GM12878 (cell line): ENCODE results near the gene NPAS4. TPM values are rescaled to one million over a fixed set of nuclear protein-coding genes. Genes with fewer than 3 reads are reported as not detected.

Experiments
- ATAC-seq: fragments of 200-7000 bp; cut with Tn5 transposase; 3 replicates; pipeline ENCODE4 v1.9.1; 2020; ENCODE audit warnings: mild to moderate bottlenecking, moderate library complexity
- BruUV-seq: library from RNA; stranded (reverse); fragments of 400-500 nt; replicated peaks from 2 replicates; lab custom pipeline; 2021; lab: Mats Ljungman, UMichigan
- CTCF ChIA-PET: fragments of 300-600 bp; sonication (Branson Sonifier 250); formaldehyde crosslinking; extraction: SDS; loops from one replicate; lab custom pipeline; 2021; ENCODE audit warnings: inconsistent platforms; lab: Yijun Ruan, JAX
- POLR2A ChIA-PET: fragments of 350-600 bp; formaldehyde crosslinking; extraction: SDS; loops from one replicate; lab custom pipeline; 2021; ENCODE audit warnings: inconsistent platforms; lab: Charles Lee
- RAD21 ChIA-PET: fragments of 300-600 bp; sonication (Branson Sonifier 250); formaldehyde crosslinking; loops from one replicate; lab custom pipeline; 2023; ENCODE audit warnings: antibody characterized with exemption; ENCODE audit not compliant: unreplicated experiment; lab: Charles Lee
- SMC1A ChIA-PET: fragments of 300-600 bp; sonication (Branson Sonifier 250); formaldehyde crosslinking; loops from one replicate; lab custom pipeline; 2023; ENCODE audit not compliant: unreplicated experiment, uncharacterized antibody; lab: Charles Lee
- DNase-seq: peaks from one replicate; pipeline ENCODE4 v3.0.0-alpha.2; 2011; ENCODE audit warnings: low read depth, low spot score
- FAIRE-seq: peaks from 3 replicates; lab custom pipeline; 2011; peaks lifted over from hg19 to GRCh38; lab: Jason Lieb, UNC
- H2AFZ ChIP-seq: 2 replicates; pipeline ENCODE4 v1.6.0; 2011; ENCODE audit warnings: low read depth, low read length, control low read depth; ENCODE audit not compliant: control insufficient read depth
- H3K27ac ChIP-seq: 2 replicates; pipeline ENCODE4 v1.5.1; 2011; ENCODE audit warnings: control low read depth; ENCODE audit not compliant: control insufficient read depth, insufficient read depth
- H3K27me3 ChIP-seq, 2 experiments: replicated peaks in 1 of 2; 2 replicates each; pipeline versions ENCODE4 v1.6.0 to v1.6.1; 2011; ENCODE audit warnings: low read length in 1 of 2; ENCODE audit not compliant: control insufficient read depth in 2 of 2, insufficient read depth in 2 of 2
- H3K36me3 ChIP-seq, 2 experiments: 2 replicates each; pipeline ENCODE4 v1.5.1; 2011; ENCODE audit warnings: low read length in 1 of 2; ENCODE audit not compliant: control insufficient read depth in 2 of 2, insufficient read depth in 2 of 2
- H3K4me1 ChIP-seq: 2 replicates; pipeline ENCODE4 v1.6.1; 2011; ENCODE audit warnings: mild to moderate bottlenecking, low read length, moderate library complexity, mixed read lengths; ENCODE audit not compliant: control insufficient read depth, insufficient read depth
- H3K4me2 ChIP-seq: 2 replicates; pipeline ENCODE4 v1.6.0; 2011; ENCODE audit warnings: control low read depth; ENCODE audit not compliant: control insufficient read depth, insufficient read depth
- H3K4me3 ChIP-seq: fragments of 200-600 bp; sonication (generic); 2 replicates; pipeline ENCODE4 v1.5.1; 2016
- H3K79me2 ChIP-seq: 2 replicates; pipeline ENCODE4 v1.6.0; 2011; ENCODE audit warnings: low read length; ENCODE audit not compliant: control insufficient read depth, insufficient read depth
- H3K9ac ChIP-seq: 2 replicates; pipeline ENCODE4 v1.8.0; 2011; ENCODE audit warnings: low read length, control low read depth, mixed read lengths; ENCODE audit not compliant: control insufficient read depth, insufficient read depth
- H3K9me3 ChIP-seq: replicated peaks from 3 replicates; pipeline ENCODE4 v1.5.1; 2011; ENCODE audit warnings: mild to moderate bottlenecking, low read length; ENCODE audit not compliant: control insufficient read depth, insufficient read depth
- H4K20me1 ChIP-seq: 2 replicates; pipeline ENCODE4 v1.6.0; 2011; ENCODE audit not compliant: control insufficient read depth, insufficient read depth
- ASH2L ChIP-seq: fragments of 300-600, 200-600 bp; sonication (generic); IDR thresholded peaks from 2 replicates; pipeline ENCODE4 v1.6.1; 2017; ENCODE audit warnings: low read depth, mild to moderate bottlenecking, borderline replicate concordance
- ATF7 ChIP-seq: fragments of 450-650 bp; IDR thresholded peaks from 2 replicates; pipeline ENCODE4 v1.6.1; 2016; ENCODE audit warnings: low read depth, mild to moderate bottlenecking
- CEBPB ChIP-seq, 2 experiments: fragments of 150-350 bp in 1 of 2; IDR thresholded peaks; 2 replicates each; pipeline ENCODE4 v1.6.1; 2012 to 2014; ENCODE audit warnings: low read depth in 2 of 2, low read length in 2 of 2, borderline replicate concordance in 1 of 2, inconsistent platforms in 1 of 2
- CHD1 ChIP-seq: IDR thresholded peaks from 2 replicates; pipeline ENCODE4 v1.6.1; 2012; ENCODE audit warnings: low read depth, low read length, improper control_type of control experiment
- CHD4 ChIP-seq: fragments of 200-600 bp; sonication (generic); IDR thresholded peaks from 2 replicates; pipeline ENCODE4 v1.6.1; 2016; ENCODE audit warnings: mild to moderate bottlenecking
- FOS ChIP-seq: IDR thresholded peaks from 3 replicates; pipeline ENCODE4 v1.6.1; 2011; ENCODE audit warnings: borderline replicate concordance; ENCODE audit not compliant: insufficient read length; ENCODE audit errors: extremely low read depth
- IKZF1 ChIP-seq: fragments of 450-650 bp; conservative IDR thresholded peaks from 2 replicates; pipeline ENCODE4 v1.6.1; 2017; ENCODE audit warnings: antibody characterized with exemption, mild to moderate bottlenecking
- MYC ChIP-seq: IDR thresholded peaks from 2 replicates; pipeline ENCODE4 v1.6.1; 2011; ENCODE audit warnings: mild to moderate bottlenecking, low read length, moderate library complexity, inconsistent platforms; ENCODE audit not compliant: insufficient read depth, insufficient replicate concordance, insufficient read length, severe bottlenecking
- NFXL1 ChIP-seq: fragments of 450-650 bp; IDR thresholded peaks from 2 replicates; pipeline ENCODE4 v1.6.1; 2017; ENCODE audit warnings: antibody characterized with exemption, mild to moderate bottlenecking, borderline replicate concordance
- NRF1 ChIP-seq: conservative IDR thresholded peaks from 2 replicates; pipeline ENCODE4 v1.6.1; 2011; ENCODE audit warnings: mild to moderate bottlenecking, low read depth, low read length, improper control_type of control experiment
- SIN3A ChIP-seq: IDR thresholded peaks from 2 replicates; pipeline ENCODE4 v1.6.1; 2012; ENCODE audit warnings: low read depth, low read length, improper control_type of control experiment
- SMC3 ChIP-seq: IDR thresholded peaks from 2 replicates; pipeline ENCODE4 v1.6.1; 2011; ENCODE audit warnings: low read length, improper control_type of control experiment, borderline replicate concordance
- TAF1 ChIP-seq: IDR thresholded peaks from 2 replicates; pipeline ENCODE4 v1.6.1; 2011; ENCODE audit warnings: mild to moderate bottlenecking, low read depth, low read length, borderline replicate concordance
- ZBED1 ChIP-seq: IDR thresholded peaks from 2 replicates; pipeline ENCODE4 v1.6.1; 2016; ENCODE audit warnings: borderline replicate concordance
- ZNF24 ChIP-seq: fragments of 450-650 bp; IDR thresholded peaks from 2 replicates; pipeline ENCODE4 v1.6.1; 2017; ENCODE audit warnings: antibody characterized with exemption, mild to moderate bottlenecking
- ZNF622 ChIP-seq: fragments of 450-650 bp; IDR thresholded peaks from 2 replicates; pipeline ENCODE4 v1.6.1; 2017; ENCODE audit warnings: mild to moderate bottlenecking, inconsistent platforms
- WGBS: methylation state at CpG from one replicate; pipeline ENCODE4 v1.1.6; 2016; ENCODE audit warnings: low lambda C conversion rate; ENCODE audit not compliant: insufficient replicate concordance, insufficient coverage; ENCODE audit errors: missing lambda C conversion rate; 5-methylcytosine and 5-hydroxymethylcytosine counted together
- in situ Hi-C: fragments of 300-500 bp; cut with MboI; formaldehyde crosslinking; loops from 9 replicates; pipeline ENCODE4 v1.14.3; 2018; ENCODE audit warnings: mixed read lengths
- intact Hi-C: fragments of 100-400 bp; cut with micrococcal nuclease; formaldehyde crosslinking; loops from one replicate; pipeline ENCODE4 v1.14.2; 2022; ENCODE audit not compliant: unreplicated experiment
- polyA plus RNA-seq, 11 experiments: library from polyadenylated mRNA; depleted of rRNA in 4 of 11; unstranded in 6 of 11; stranded (reverse) in 5 of 11; fragments of >200 nt; fragmentation: Nextera tagmentation in 4 of 11; fragmentation: Illumina TruSeq in 1 of 11; extraction: Ambion mirVana in 4 of 11; extraction: Trizol in 1 of 11; gene quantifications; 1 replicate in 1 of 11; 2 replicates in 10 of 11; pipeline versions ENCODE4 v1.2.1 to v1.2.3, GENCODE V29; 2011 to 2016; ENCODE audit warnings: inconsistent platforms in 2 of 11, missing spikeins in 2 of 11, low read depth in 1 of 11
- total RNA-seq, 4 experiments: library from RNA; depleted of rRNA in 3 of 4; stranded (reverse); fragments of >200 nt in 3 of 4; fragmentation: Illumina TruSeq in 1 of 4; extraction: Trizol in 1 of 4; gene quantifications; 2 replicates each; pipeline versions ENCODE4 v1.2.1 to v1.2.3, GENCODE V29; 2013 to 2021
- TF ChIP-seq, protein P1 (sequence below): IDR thresholded peaks from 2 replicates; pipeline ENCODE4 v1.6.1; 2011; ENCODE audit warnings: low read depth, mild to moderate bottlenecking, low read length, moderate library complexity, borderline replicate concordance; ENCODE audit errors: extremely low read depth
- TF ChIP-seq, protein P2 (sequence below), 3 experiments: IDR thresholded peaks in 2 of 3; conservative IDR thresholded peaks in 1 of 3; 2 replicates each; pipeline ENCODE4 v1.5.1; 2011; ENCODE audit warnings: low read depth in 3 of 3, low read length in 3 of 3, mild to moderate bottlenecking in 3 of 3, control low read depth in 2 of 3, moderate library complexity in 2 of 3, inconsistent platforms in 1 of 3, mixed read lengths in 1 of 3; ENCODE audit not compliant: control insufficient read depth in 2 of 3, insufficient read depth in 1 of 3; ENCODE audit errors: extremely low read depth in 1 of 3
- TF ChIP-seq, protein P3 (sequence below): fragments of 450-650 bp; IDR thresholded peaks from 2 replicates; pipeline ENCODE4 v1.6.1; 2016; ENCODE audit warnings: mild to moderate bottlenecking

NPAS4 gene
- total and polyA plus RNA-seq, 10 of the 15 experiments (the other 5 are each of a cell fraction or from before 2014, with no cell fraction given) = 0.03 to 0.18 (median 0.06) TPM; not detected in 7

DNA sequence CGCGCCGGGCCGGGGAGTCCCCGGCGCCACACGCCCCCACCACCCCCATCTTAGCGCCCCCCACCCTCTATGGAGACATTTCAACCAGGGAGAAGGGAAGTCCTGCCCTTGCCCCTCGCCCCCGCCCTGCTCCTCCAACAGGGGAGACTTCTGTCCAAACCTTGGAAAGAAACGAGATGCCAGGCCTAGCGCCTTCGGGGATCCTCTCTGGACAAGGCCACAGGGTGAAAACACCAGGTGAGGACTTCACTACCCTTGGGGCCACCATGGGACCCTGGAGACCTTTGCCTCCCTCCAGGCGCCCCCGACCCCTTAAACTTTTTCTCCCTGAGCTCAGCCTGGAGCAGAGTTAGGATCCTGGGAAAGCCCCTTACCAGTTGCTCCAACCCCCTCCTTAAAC lies 11.6 kb upstream of the NPAS4 start:
- intact Hi-C loops = loop anchor here (2.0 kb wide), 1 partner anchor 426 kb away; no protein-coding TSS in a partner anchor
- BruUV-seq = no TSS peak
- H3K27ac ChIP-seq = no peak overlapping the region
- DNase-seq = no peak
- H2AFZ ChIP-seq = no peak overlapping the region
- H3K27me3 ChIP-seq = peaks cover 0 to 8% of the 10 kb centered on the region in 2 experiments; a peak in 2 of 4 replicates
- no peak overlapping the region for H3K9ac ChIP-seq
- no peaks in the 10 kb centered on the region for H3K79me2 ChIP-seq
- WGBS = 30% methylated on average over 7 of the region's 15 CpGs
- FAIRE-seq = no peak
- no peaks in the 10 kb centered on the region for H3K36me3 ChIP-seq
- RAD21 ChIA-PET = interaction anchor here (1.2 to 3.1 kb wide), 5 partner anchors 12 to 269 kb away, joined by 3 to 17 read pairs (median 7); partner anchors contain the start of genes DPP3, MRPL11, NPAS4 and RBM4B
- in situ Hi-C loops = loop anchor here (5.0 kb wide), 2 partner anchors 273 to 423 kb away; no protein-coding TSS in a partner anchor
- CTCF ChIA-PET = interaction anchor here (0.5 to 5.4 kb wide), 11 partner anchors 9 to 474 kb away, joined by 3 to 41 read pairs (median 14); partner anchors contain the start of genes DPP3, MRPL11, NPAS4 and RBM4B
- POLR2A ChIA-PET = no interaction called here
- SMC1A ChIA-PET = interaction anchor here (0.9 to 1.6 kb wide), 6 partner anchors 9 to 269 kb away, joined by 3 to 6 read pairs (median 3); no protein-coding TSS in a partner anchor
- H3K4me1 ChIP-seq = no peaks in the 10 kb centered on the region
- peak overlapping the region; percentile 73; the same call in 1 of the 2 replicates for H3K4me2 ChIP-seq
- no peak for ATAC-seq
- H4K20me1 ChIP-seq = no peaks in the 10 kb centered on the region
- TF ChIP-seq, protein P1, sequence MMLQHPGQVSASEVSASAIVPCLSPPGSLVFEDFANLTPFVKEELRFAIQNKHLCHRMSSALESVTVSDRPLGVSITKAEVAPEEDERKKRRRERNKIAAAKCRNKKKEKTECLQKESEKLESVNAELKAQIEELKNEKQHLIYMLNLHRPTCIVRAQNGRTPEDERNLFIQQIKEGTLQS = no peak
- TF ChIP-seq SIN3A (no peak), FOS (no peak), ASH2L (no peak), MYC (no peak), NFXL1 (no peak), ZNF622 (no peak), ZBED1 (no peak), ATF7 (no peak), CHD1 (no peak), CEBPB (IDR thresholded peaks at IDR 0.05; ENCODE audit: borderline replicate concordance in 1 of 2, low read depth in 2 of 2, low read length in 2 of 2) (no peak), SMC3 (no peak), NRF1 (no peak), IKZF1 (no peak), CHD4 (no peak), TAF1 (no peak), ZNF24 (no peak)
- TF ChIP-seq, protein P2, sequence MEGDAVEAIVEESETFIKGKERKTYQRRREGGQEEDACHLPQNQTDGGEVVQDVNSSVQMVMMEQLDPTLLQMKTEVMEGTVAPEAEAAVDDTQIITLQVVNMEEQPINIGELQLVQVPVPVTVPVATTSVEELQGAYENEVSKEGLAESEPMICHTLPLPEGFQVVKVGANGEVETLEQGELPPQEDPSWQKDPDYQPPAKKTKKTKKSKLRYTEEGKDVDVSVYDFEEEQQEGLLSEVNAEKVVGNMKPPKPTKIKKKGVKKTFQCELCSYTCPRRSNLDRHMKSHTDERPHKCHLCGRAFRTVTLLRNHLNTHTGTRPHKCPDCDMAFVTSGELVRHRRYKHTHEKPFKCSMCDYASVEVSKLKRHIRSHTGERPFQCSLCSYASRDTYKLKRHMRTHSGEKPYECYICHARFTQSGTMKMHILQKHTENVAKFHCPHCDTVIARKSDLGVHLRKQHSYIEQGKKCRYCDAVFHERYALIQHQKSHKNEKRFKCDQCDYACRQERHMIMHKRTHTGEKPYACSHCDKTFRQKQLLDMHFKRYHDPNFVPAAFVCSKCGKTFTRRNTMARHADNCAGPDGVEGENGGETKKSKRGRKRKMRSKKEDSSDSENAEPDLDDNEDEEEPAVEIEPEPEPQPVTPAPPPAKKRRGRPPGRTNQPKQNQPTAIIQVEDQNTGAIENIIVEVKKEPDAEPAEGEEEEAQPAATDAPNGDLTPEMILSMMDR (IDR thresholded peaks at IDR 0.05 in 2 of 3, conservative IDR thresholded peaks at IDR 0.05 in 1 of 3; ENCODE audit: control insufficient read depth in 2 of 3, extremely low read depth in 1 of 3, insufficient read depth in 1 of 3, low read depth in 3 of 3, low read length in 3 of 3) = no peak
- TF ChIP-seq, protein P3, sequence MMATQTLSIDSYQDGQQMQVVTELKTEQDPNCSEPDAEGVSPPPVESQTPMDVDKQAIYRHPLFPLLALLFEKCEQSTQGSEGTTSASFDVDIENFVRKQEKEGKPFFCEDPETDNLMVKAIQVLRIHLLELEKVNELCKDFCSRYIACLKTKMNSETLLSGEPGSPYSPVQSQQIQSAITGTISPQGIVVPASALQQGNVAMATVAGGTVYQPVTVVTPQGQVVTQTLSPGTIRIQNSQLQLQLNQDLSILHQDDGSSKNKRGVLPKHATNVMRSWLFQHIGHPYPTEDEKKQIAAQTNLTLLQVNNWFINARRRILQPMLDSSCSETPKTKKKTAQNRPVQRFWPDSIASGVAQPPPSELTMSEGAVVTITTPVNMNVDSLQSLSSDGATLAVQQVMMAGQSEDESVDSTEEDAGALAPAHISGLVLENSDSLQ = no peak
- no peaks in the 10 kb centered on the region for H3K9me3 ChIP-seq
- no peak overlapping the region for H3K4me3 ChIP-seq
